GM12865 (cell line): ENCODE results near the gene ATP5PF.

ENCODE experiments used
- DNase-seq: peaks from one replicate; pipeline ENCODE4 v3.0.0; 2010; ENCODE audit warnings: low read depth
- H3K4me3 ChIP-seq: 2 replicates; pipeline ENCODE4 v1.5.1; 2011; ENCODE audit warnings: mild to moderate bottlenecking, low read depth, low read length, control low read depth
- TF ChIP-seq, protein P1 (sequence below): IDR thresholded peaks from 2 replicates; pipeline ENCODE4 v1.5.1; 2011; ENCODE audit warnings: low read length, control low read depth, low read depth, inconsistent platforms; ENCODE audit not compliant: insufficient read depth; ENCODE audit errors: missing control alignments

The ATP5PF gene

DNA sequence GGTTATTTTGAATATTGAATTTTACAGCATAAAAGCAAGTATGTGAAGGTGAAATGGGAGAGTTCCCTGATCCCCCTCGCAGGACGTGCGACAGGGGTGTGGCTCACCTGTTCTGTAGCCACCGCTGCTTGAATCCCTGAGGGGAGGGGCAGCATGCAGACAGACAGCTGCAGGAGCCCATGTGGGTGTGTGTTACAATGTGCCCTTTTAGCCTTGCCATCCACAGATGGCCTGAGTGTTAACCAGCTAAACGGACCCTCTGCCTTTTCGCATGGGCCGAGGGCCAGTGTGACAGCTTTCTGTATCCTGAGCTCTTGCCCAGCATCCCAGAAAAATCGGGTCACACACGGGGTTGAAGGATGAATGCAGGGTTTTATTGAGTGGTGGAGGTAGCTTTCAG lies 52.3 kb downstream of the ATP5PF start:
- TF ChIP-seq, protein P1, sequence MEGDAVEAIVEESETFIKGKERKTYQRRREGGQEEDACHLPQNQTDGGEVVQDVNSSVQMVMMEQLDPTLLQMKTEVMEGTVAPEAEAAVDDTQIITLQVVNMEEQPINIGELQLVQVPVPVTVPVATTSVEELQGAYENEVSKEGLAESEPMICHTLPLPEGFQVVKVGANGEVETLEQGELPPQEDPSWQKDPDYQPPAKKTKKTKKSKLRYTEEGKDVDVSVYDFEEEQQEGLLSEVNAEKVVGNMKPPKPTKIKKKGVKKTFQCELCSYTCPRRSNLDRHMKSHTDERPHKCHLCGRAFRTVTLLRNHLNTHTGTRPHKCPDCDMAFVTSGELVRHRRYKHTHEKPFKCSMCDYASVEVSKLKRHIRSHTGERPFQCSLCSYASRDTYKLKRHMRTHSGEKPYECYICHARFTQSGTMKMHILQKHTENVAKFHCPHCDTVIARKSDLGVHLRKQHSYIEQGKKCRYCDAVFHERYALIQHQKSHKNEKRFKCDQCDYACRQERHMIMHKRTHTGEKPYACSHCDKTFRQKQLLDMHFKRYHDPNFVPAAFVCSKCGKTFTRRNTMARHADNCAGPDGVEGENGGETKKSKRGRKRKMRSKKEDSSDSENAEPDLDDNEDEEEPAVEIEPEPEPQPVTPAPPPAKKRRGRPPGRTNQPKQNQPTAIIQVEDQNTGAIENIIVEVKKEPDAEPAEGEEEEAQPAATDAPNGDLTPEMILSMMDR = no peak
- no peak for DNase-seq
- no peak overlapping the region for H3K4me3 ChIP-seq

DNA sequence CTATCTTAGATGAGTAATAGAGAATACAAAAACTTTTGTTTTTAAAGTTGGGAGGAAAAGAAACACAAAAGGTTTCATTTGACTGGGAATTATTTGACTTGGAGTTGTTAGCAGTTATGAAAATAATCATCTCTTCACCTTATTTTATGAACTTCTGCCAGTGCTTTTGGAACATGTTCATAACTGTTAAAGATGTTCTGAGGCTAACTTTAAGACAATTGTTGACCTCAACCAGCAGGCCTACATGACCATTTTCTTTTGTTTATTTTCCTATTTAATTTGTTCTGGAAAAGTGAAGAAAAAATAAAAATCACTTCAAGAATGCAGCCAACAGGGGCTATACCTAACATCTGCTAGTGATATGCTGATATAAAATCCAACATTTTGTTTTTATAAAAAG lies 58.3 kb downstream of the ATP5PF start:
- DNase-seq = no peak
- no peak overlapping the region for H3K4me3 ChIP-seq
- TF ChIP-seq, protein P1 = no peak
